OCI-LY7 (cell line): ENCODE measurements around the gene PDE3B. TPM values are rescaled to one million over a fixed set of nuclear protein-coding genes. Genes with fewer than 3 reads are reported as not detected.

Source experiments
- BruUV-seq: library from RNA; stranded (reverse); fragments of 400-500 nt; replicated peaks from 2 replicates; lab custom pipeline; 2021; lab: Mats Ljungman, UMichigan
- CTCF ChIA-PET: fragments of 300-600 bp; sonication (Branson Sonifier 250); formaldehyde crosslinking; loops from one replicate; lab custom pipeline; 2022; ENCODE audit warnings: antibody characterized with exemption; ENCODE audit not compliant: unreplicated experiment; lab: Charles Lee
- POLR2A ChIA-PET: fragments of 300-600 bp; sonication (Branson Sonifier 250); formaldehyde crosslinking; loops from one replicate; lab custom pipeline; 2022; ENCODE audit warnings: antibody characterized with exemption; lab: Charles Lee
- DNase-seq: peaks from one replicate; pipeline ENCODE4 v3.0.0-alpha.2; 2015; ENCODE audit warnings: low spot score
- H2AFZ ChIP-seq: fragments of 200-600 bp; sonication (generic), shearing (Covaris generic); 2 replicates; pipeline ENCODE4 v1.6.1; 2014; ENCODE audit warnings: mild to moderate bottlenecking, antibody characterized with exemption, low read length, moderate library complexity
- H3K27ac ChIP-seq: fragments of 200-600 bp; sonication (generic); 2 replicates; pipeline ENCODE4 v1.5.1; 2014; ENCODE audit warnings: mixed run types, low read depth, mild to moderate bottlenecking, moderate library complexity, low read length, inconsistent platforms; ENCODE audit not compliant: poor library complexity, severe bottlenecking
- H3K36me3 ChIP-seq: fragments of 200-600 bp; sonication (generic); 2 replicates; pipeline ENCODE4 v1.6.1; 2014; ENCODE audit warnings: mild to moderate bottlenecking, antibody characterized with exemption, low read length, moderate library complexity, mixed read lengths; ENCODE audit not compliant: insufficient read depth
- H3K4me1 ChIP-seq: fragments of 200-600 bp; sonication (generic); 2 replicates; pipeline ENCODE4 v1.5.1; 2014; ENCODE audit warnings: mild to moderate bottlenecking, low read length; ENCODE audit not compliant: insufficient read depth, poor library complexity, severe bottlenecking
- H3K4me2 ChIP-seq: fragments of 200-600 bp; sonication (generic); 2 replicates; pipeline ENCODE4 v1.6.1; 2014; ENCODE audit warnings: mild to moderate bottlenecking, low read length
- H3K4me3 ChIP-seq: fragments of 200-600 bp; sonication (generic); 2 replicates; pipeline ENCODE4 v1.5.1; 2014; ENCODE audit warnings: mild to moderate bottlenecking, low read depth, low read length; ENCODE audit not compliant: poor library complexity, severe bottlenecking
- H3K79me2 ChIP-seq: fragments of 200-600 bp; sonication (generic); 2 replicates; pipeline ENCODE4 v1.6.1; 2016; ENCODE audit warnings: low read depth, mild to moderate bottlenecking, low read length, moderate library complexity, mixed read lengths; ENCODE audit not compliant: insufficient read depth
- H3K9me2 ChIP-seq: fragments of 200-600 bp; sonication (generic); 2 replicates; pipeline ENCODE4 v1.6.1; 2016; ENCODE audit warnings: mild to moderate bottlenecking, low read length, mixed read lengths; ENCODE audit not compliant: insufficient read depth
- H3K9me3 ChIP-seq: fragments of 200-600 bp; sonication (generic); 2 replicates; pipeline ENCODE4 v1.6.1; 2014; ENCODE audit warnings: mild to moderate bottlenecking, mixed run types, low read length, mixed read lengths
- H4K20me1 ChIP-seq: fragments of 200-600 bp; sonication (generic); 2 replicates; pipeline ENCODE4 v1.6.1; 2014; ENCODE audit warnings: mild to moderate bottlenecking, antibody characterized with exemption, low read length, moderate library complexity, mixed read lengths; ENCODE audit not compliant: insufficient read depth
- CTCF ChIP-seq: fragments of 200-600 bp; sonication (generic); conservative IDR thresholded peaks from 2 replicates; pipeline ENCODE4 v1.5.1; 2014; ENCODE audit warnings: mild to moderate bottlenecking, antibody characterized with exemption, low read length, moderate library complexity, mixed read lengths
- EZH2phosphoT487 ChIP-seq: fragments of 200-600 bp; sonication (generic); IDR thresholded peaks from 2 replicates; pipeline ENCODE4 v1.6.1; 2018; ENCODE audit warnings: low read depth, borderline replicate concordance, mild to moderate bottlenecking, mixed run types, antibody characterized with exemption, low read length, moderate library complexity, mixed read lengths
- intact Hi-C: fragments of 100-400 bp; cut with micrococcal nuclease; formaldehyde crosslinking; loops from one replicate; pipeline ENCODE4 v1.10.0; 2022; ENCODE audit not compliant: unreplicated experiment
- total RNA-seq, 2 experiments: library from RNA; depleted of rRNA in 1 of 2; stranded (reverse); fragments of >200 nt in 1 of 2; shearing (Covaris generic) in 1 of 2; gene quantifications; 2 replicates each; pipeline ENCODE4 v1.2.3, GENCODE V29; 2014 to 2022

PDE3B gene
- total RNA-seq, 2 experiments from 2014 or later = not detected

- CTCF ChIA-PET = no interaction called here
- H3K9me3 ChIP-seq = no peaks in the 10 kb centered on the region
- no peak overlapping the region for H2AFZ ChIP-seq
- H3K79me2 ChIP-seq = peaks cover 4% of the 10 kb centered on the region; the same call in 1 of the 2 replicates
- no peak overlapping the region for H3K4me2 ChIP-seq
- H3K4me1 ChIP-seq = peaks cover 12% of the 10 kb centered on the region
- no peaks in the 10 kb centered on the region for H3K9me2 ChIP-seq
- no peak overlapping the region for H3K27ac ChIP-seq
- no peaks in the 10 kb centered on the region for H3K36me3 ChIP-seq
- no peaks in the 10 kb centered on the region for H4K20me1 ChIP-seq
- DNase-seq = no peak
- POLR2A ChIA-PET = no interaction called here
- BruUV-seq = no TSS peak
- intact Hi-C loops = loop anchor here (10.0 kb wide), 1 partner anchor 1848 kb away; the partner anchor contains the start of gene C11orf58
- no peak overlapping the region for H3K4me3 ChIP-seq
- no peak for TF ChIP-seq EZH2phosphoT487
- no peak for TF ChIP-seq CTCF
Observed at GRCh38 chr11:14886513-14886912, 242.9 kb downstream of the PDE3B start.

GRCh38 chr11:14891143-14892035 is 247.8 kb downstream of the PDE3B start:
- Histone ChIP-seq H3K27ac (peak overlapping the region; percentile 51), H3K9me2 (no peaks in the 10 kb centered on the region), H3K36me3 (no peaks in the 10 kb centered on the region), H3K4me2 (peak overlapping the region; percentile 75), H3K4me1 (peaks cover 28% of the 10 kb centered on the region), H2AFZ (peak overlapping the region; percentile 75), H3K9me3 (no peaks in the 10 kb centered on the region), H3K4me3 (peak overlapping the region; percentile 69), H3K79me2 (peaks cover 4% of the 10 kb centered on the region; the same call in 1 of the 2 replicates), H4K20me1 (no peaks in the 10 kb centered on the region)
- no peak for TF ChIP-seq CTCF
- ChIA-PET CTCF (interaction anchor here (3.5 kb wide), 1 partner anchor 15 kb away, joined by 29 read pairs; no protein-coding TSS in a partner anchor), POLR2A (interaction anchor here (0.5 to 2.7 kb wide), 16 partner anchors 9 to 924 kb away, joined by 3 to 12 read pairs (median 4); partner anchors contain the start of gene PSMA1)
- intact Hi-C loops = loop anchor here (1.0 kb wide), 2 partner anchors 14 to 371 kb away; partner anchors contain the start of gene PSMA1
- TSS peak; percentile 75 for BruUV-seq
- DNase-seq = peak; percentile 92
